SK-N-MC (cell line): ENCODE results near the gene GGT6.

Source experiments
- EZH2 ChIP-seq: fragments of 200-600 bp; sonication (generic); IDR thresholded peaks from one replicate; pipeline ENCODE4 v1.6.1; 2017; ENCODE audit warnings: antibody characterized with exemption
- POLR2AphosphoS5 ChIP-seq: IDR thresholded peaks from 2 replicates; pipeline ENCODE4 v1.6.1; 2012; ENCODE audit warnings: mild to moderate bottlenecking, low read depth, low read length, borderline replicate concordance

DNA sequence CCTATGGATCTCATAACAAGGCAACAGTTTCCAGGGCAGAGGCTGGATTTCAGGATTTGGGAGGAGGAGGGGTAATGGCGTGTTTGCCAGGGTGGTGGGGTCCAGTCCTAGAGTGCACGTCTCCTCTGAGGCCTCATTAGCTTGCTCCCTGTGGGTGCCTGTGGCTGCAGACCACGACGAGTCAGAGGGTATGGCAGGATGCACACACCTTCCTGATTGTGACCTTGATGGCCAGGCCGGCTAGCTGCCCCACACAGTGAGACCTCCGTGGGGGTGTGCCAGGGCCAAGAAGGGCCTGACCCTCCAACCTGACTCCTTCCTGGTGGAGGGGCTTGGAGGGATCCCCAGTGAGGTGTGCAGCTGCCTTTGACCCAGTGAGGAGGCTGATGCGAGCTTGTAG lies 19.9 kb upstream of the GGT6 start:
- no peak for TF ChIP-seq POLR2AphosphoS5
- TF ChIP-seq EZH2 = no peak
